ENCODE data around the gene CDHR2.

CDHR2 gene

GRCh38 chr5:176619569-176620332 lies 70.6 kb downstream of the CDHR2 start:
- no peaks in the 10 kb centered on the region for H3K9me3 Mint-ChIP-seq
- H3K36me3 Mint-ChIP-seq (ENCODE audit: low read depth): no peaks in the 10 kb centered on the region
- H3K4me3 Mint-ChIP-seq: peak overlapping the region; percentile 60
- H3K27ac Mint-ChIP-seq: no peak overlapping the region
- H3K4me1 Mint-ChIP-seq (ENCODE audit: low read depth): peaks cover 16% of the 10 kb centered on the region
- peaks cover 79% of the 10 kb centered on the region for H3K27me3 Mint-ChIP-seq

- Mint-ChIP-seq H3K36me3 (ENCODE audit: low read depth) (no peaks in the 10 kb centered on the region), H3K4me1 (ENCODE audit: low read depth) (peaks cover 16% of the 10 kb centered on the region), H3K4me3 (peak overlapping the region; percentile 60), H3K27me3 (peaks cover 73% of the 10 kb centered on the region), H3K9me3 (no peaks in the 10 kb centered on the region), H3K27ac (peak overlapping the region; percentile 31)
These were observed 71.3 kb downstream of the CDHR2 start for GRCh38 chr5:176620333-176620981.

DNA sequence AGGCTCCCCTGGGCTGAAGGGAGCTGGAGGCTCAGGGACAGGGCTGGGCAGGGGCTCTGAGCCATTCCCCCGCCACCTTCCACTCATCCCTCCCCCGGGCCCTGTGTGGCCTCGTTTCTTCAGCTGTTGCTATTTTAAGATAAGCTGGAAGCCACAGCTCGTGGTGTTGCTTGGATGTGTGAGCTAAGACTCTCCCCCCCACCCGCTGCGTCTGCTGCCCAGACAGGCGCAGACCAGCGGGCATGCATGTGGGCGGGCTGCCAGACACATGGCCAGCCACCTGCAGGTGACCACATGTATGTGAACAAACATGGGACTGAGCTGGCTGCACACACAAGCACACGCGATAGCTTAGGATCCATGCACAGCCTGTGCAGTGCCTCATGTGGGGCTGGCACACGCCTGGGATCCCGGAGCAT lies 72.5 kb downstream of the CDHR2 start:
- Mint-ChIP-seq H3K27me3 (peaks cover 68% of the 10 kb centered on the region), H3K36me3 (ENCODE audit: low read depth) (no peaks in the 10 kb centered on the region), H3K4me1 (ENCODE audit: low read depth) (peaks cover 16% of the 10 kb centered on the region), H3K27ac (no peak overlapping the region), H3K9me3 (no peaks in the 10 kb centered on the region), H3K4me3 (no peak overlapping the region)

- Mint-ChIP-seq H3K27ac (no peak overlapping the region), H3K27me3 (peaks cover 70% of the 10 kb centered on the region), H3K9me3 (no peaks in the 10 kb centered on the region), H3K4me1 (ENCODE audit: low read depth) (peaks cover 12% of the 10 kb centered on the region), H3K4me3 (no peak overlapping the region), H3K36me3 (ENCODE audit: low read depth) (no peaks in the 10 kb centered on the region)
These were observed 75.0 kb downstream of the CDHR2 start for GRCh38 chr5:176624142-176624541.

DNA sequence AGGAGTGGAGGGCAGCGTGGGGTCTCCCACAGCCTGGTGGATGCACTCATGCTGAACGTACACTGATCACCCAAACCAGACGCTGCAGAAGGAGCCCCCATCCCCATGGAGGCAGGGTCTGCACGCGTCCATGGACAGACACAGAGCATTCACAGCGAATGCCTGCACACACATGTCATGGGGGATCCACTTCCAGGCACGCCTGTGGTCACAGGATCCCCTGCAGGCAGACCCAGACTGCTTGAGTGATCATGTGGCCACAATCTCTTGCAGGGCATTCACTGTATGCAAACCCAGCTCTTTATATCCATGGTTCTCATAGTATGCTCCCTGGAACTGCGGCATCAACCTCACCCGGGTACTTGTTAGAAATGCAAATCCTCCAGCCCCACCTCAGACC lies 75.8 kb downstream of the CDHR2 start:
- no peak overlapping the region for H3K4me3 Mint-ChIP-seq
- H3K27me3 Mint-ChIP-seq: peaks cover 65% of the 10 kb centered on the region
- H3K4me1 Mint-ChIP-seq (ENCODE audit: low read depth): peaks cover 7% of the 10 kb centered on the region
- H3K27ac Mint-ChIP-seq: no peak overlapping the region
- no peaks in the 10 kb centered on the region for H3K36me3 Mint-ChIP-seq (ENCODE audit: low read depth)
- no peaks in the 10 kb centered on the region for H3K9me3 Mint-ChIP-seq

- H3K4me3 Mint-ChIP-seq: no peak overlapping the region
- H3K4me1 Mint-ChIP-seq (ENCODE audit: low read depth): peaks cover 3% of the 10 kb centered on the region
- peaks cover 60% of the 10 kb centered on the region for H3K27me3 Mint-ChIP-seq
- no peaks in the 10 kb centered on the region for H3K36me3 Mint-ChIP-seq (ENCODE audit: low read depth)
- no peak overlapping the region for H3K27ac Mint-ChIP-seq
- no peaks in the 10 kb centered on the region for H3K9me3 Mint-ChIP-seq
These were observed 76.4 kb downstream of the CDHR2 start for GRCh38 chr5:176625512-176625911.

DNA sequence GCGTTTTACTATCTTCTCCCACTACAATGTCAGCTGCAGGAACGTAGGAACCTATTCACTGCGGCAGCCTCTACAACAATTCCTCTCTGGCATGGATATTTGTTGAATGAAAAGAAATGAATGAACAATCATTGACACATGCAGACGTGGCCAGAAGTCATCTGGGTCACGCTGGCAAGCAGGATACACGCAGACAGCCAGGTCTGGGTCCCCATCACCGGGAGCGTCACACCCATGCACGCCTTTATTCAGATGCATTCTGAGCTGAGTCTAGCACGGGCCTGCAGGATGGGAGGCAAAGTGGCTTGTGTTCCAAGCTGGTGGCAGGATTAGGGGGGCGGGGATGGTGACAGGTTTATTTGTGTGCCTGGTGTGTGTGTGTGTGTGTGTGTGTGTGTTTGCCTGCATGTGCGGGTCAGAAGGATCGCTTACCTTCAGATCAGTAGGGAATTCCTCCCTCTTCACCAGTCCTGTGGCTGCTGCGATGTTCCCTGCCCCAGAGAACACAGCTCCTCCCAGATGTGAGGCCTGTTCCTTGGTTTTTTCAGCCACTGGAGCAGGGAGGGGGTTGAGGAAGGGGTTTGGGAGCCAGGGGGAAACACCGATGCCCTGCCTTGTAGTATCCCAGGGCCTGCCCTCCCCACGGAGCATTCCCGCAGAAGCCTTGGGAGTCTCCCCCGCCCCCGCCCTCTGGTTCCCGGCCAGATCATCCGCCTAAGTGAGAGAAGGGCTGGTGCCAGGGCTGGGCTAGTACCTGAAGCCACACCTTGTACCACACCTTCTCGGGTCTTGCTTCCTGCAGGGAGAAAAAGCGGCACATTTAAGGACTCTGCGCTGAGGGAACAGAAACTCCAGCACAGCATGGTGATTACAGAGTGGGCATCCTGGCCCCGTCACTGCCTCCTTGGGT lies 77.1 kb downstream of the CDHR2 start:
- no peaks in the 10 kb centered on the region for H3K9me3 Mint-ChIP-seq
- H3K27me3 Mint-ChIP-seq: peaks cover 61% of the 10 kb centered on the region
- H3K4me3 Mint-ChIP-seq: no peak overlapping the region
- H3K4me1 Mint-ChIP-seq (ENCODE audit: low read depth): peaks cover 6% of the 10 kb centered on the region
- H3K27ac Mint-ChIP-seq: no peak overlapping the region
- H3K36me3 Mint-ChIP-seq (ENCODE audit: low read depth): no peaks in the 10 kb centered on the region

DNA sequence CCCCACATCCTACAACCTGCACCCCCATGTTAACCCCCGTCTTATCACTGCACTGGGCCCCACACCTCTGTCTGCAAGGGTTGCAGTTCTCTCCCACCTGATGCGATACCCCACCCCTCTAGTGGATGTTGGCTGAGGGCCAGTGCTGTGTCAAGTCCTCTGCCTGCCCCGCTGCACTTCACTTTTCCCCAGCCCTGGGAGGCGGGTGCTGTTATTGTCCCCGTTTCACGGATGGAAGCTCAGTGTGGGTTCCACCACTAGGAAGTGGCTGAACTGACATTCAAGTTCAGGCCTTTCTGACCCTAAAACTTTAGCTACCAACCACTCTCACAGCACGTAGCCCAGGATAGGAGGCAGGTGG lies 77.7 kb downstream of the CDHR2 start:
- Mint-ChIP-seq H3K27me3 (peaks cover 63% of the 10 kb centered on the region), H3K36me3 (ENCODE audit: low read depth) (no peaks in the 10 kb centered on the region), H3K4me3 (no peak overlapping the region), H3K4me1 (ENCODE audit: low read depth) (peaks cover 6% of the 10 kb centered on the region), H3K9me3 (no peaks in the 10 kb centered on the region), H3K27ac (no peak overlapping the region)

GRCh38 chr5:176627582-176627981 lies 78.4 kb downstream of the CDHR2 start:
- no peaks in the 10 kb centered on the region for H3K36me3 Mint-ChIP-seq (ENCODE audit: low read depth)
- H3K4me1 Mint-ChIP-seq (ENCODE audit: low read depth): peaks cover 6% of the 10 kb centered on the region
- H3K27me3 Mint-ChIP-seq: peaks cover 59% of the 10 kb centered on the region
- no peak overlapping the region for H3K27ac Mint-ChIP-seq
- no peak overlapping the region for H3K4me3 Mint-ChIP-seq
- no peaks in the 10 kb centered on the region for H3K9me3 Mint-ChIP-seq

DNA sequence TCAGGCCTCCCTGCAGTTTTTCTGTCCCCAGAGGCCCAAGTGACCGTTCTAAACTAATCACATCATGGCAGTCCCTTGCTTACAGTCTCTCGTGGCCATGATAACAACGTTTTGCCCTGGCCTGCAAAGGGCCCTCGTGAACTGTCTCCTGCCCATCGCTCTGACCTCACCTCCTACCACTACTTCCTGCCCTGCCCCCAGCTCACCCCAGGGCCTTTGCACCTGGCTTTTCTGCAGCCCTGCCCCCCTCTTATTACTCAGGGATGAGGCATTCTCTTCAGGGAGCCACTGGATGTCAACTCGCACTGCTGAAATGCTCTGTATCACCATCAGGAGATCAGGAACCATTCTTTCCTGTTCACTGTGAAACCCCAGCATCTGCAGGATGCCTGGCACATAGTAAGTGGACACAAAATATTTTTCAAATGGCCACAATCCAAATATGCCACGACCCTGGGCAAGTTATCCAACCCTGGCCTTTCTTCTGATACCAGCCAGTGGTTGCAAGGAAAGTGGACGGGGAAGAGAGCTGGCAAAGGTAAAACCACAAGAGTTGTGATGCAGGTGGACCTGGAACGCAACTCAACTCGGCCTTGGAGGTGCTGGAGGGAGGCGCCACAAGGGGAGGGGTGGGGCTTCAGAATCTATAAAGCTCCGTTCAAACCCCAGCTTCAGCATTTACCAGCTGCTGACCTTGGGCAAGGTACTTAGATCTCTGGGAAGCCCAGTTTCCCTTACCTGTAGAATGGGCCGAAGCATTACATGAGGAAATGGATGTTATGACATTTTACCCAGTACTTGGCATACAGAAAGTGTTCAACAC lies 79.5 kb downstream of the CDHR2 start:
- H3K4me1 Mint-ChIP-seq (ENCODE audit: low read depth): peaks cover 7% of the 10 kb centered on the region
- H3K27ac Mint-ChIP-seq: no peak overlapping the region
- H3K4me3 Mint-ChIP-seq: no peak overlapping the region
- H3K9me3 Mint-ChIP-seq: no peaks in the 10 kb centered on the region
- no peaks in the 10 kb centered on the region for H3K36me3 Mint-ChIP-seq (ENCODE audit: low read depth)
- H3K27me3 Mint-ChIP-seq: peaks cover 61% of the 10 kb centered on the region

DNA sequence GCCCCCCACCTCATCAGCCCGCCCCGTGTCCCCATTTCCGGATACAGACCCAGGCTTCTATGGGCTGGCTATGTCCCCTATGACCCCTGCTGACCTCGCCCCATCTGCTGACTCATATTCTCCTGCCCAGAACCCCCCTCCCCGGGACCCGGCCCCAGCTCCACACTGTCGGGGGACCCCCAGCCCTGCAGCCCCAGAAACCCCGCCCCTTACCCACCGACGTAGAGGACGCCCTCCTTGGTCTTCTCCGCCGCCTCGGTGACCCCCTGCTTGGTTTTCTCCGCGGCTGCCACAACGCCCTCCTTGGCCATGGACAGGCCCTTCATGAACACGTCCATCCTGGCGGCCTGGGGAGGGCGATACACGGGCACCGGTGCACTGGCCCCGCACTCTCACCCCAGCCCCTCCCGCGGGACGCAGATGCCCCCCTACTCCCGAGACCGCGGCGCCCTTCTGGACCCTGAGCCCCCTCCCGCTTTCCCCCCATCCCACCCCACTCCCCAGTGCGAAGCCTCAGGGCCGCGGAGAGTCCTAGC lies 80.2 kb downstream of the CDHR2 start:
- Mint-ChIP-seq H3K9me3 (no peaks in the 10 kb centered on the region), H3K4me3 (no peak overlapping the region), H3K36me3 (ENCODE audit: low read depth) (no peaks in the 10 kb centered on the region), H3K27me3 (peaks cover 64% of the 10 kb centered on the region), H3K4me1 (ENCODE audit: low read depth) (peaks cover 13% of the 10 kb centered on the region), H3K27ac (no peak overlapping the region)

DNA sequence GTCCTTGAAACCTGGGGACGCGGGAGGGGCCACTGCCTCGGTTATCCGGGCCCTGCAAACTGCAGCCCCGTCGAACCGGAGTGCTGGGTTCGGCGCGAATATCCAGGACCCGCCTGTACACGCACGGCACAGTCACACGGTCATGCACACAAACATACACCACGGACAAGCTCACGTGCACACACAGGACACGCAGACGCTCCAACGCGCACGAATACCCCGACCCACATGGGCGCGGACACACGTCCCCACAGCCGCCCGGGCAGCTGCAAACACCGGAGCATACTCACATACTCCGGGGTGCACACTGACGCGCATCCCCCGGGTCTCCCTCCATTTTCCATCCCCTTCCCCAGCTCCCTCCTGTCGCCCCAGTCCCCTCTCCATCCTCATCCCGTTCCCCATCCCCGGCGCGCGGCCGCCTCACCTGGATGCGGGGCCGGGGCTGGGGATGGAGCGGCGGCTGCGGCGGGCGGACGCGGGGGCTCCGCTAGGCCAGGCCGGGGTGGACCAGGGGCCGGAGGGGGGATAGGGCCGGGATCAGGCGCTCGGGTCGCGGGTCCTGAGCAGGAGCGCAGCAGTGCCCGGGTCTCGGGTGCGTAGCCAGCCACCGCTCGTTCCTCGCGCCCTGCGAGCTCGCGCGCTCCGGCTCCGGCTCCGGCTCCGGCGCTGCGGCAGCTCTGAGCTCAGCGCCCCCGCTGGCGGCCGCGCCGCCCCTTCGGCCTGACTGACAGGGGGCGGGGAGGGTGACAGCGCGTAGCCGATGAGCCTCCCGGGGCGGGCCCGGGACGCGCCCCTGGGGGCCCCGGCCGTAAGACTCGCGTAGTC lies 80.9 kb downstream of the CDHR2 start, which contains the start of the genes EIF4E1B and SNCB:
Gene EIF4E1B (plus strand): TSS at position 823 of the 828 bp plus-strand sequence. CDS start 12,113 bp downstream, outside the sequence.
Gene SNCB (minus strand): TSS at position 682 of the 828 bp plus-strand sequence. CDS start 880 bp downstream, outside the sequence.
- peaks cover 67% of the 10 kb centered on the region for H3K27me3 Mint-ChIP-seq
- H3K4me3 Mint-ChIP-seq: peak within 1 kb of the TSS; percentile 38
- no peaks in the 10 kb centered on the region for H3K36me3 Mint-ChIP-seq (ENCODE audit: low read depth)
- no peak within 1 kb of the TSS for H3K27ac Mint-ChIP-seq
- no peaks in the 10 kb centered on the region for H3K9me3 Mint-ChIP-seq
- peaks cover 13% of the 10 kb centered on the region for H3K4me1 Mint-ChIP-seq (ENCODE audit: low read depth)

- Mint-ChIP-seq H3K9me3 (no peaks in the 10 kb centered on the region), H3K27me3 (peaks cover 71% of the 10 kb centered on the region), H3K4me3 (peak overlapping the region; percentile 38), H3K36me3 (ENCODE audit: low read depth) (no peaks in the 10 kb centered on the region), H3K4me1 (ENCODE audit: low read depth) (peaks cover 13% of the 10 kb centered on the region), H3K27ac (no peak overlapping the region)
These were observed 81.6 kb downstream of the CDHR2 start for GRCh38 chr5:176630681-176631222.

Measured in stimulated activated naive CD8-positive, alpha-beta T cell treated with anti-CD3 and anti-CD28 coated beads, Interleukin-15, Interleukin-2, amounts not matched to agents 100 ng/mL and 50 ng/mL, for 24 hours (primary cell).